Measurements from ENCODE around the gene C1QTNF5.

The C1QTNF5 gene

GRCh38 chr11:119341222-119342022 is 739 bp upstream of the C1QTNF5 start:
- TF ChIP-seq MAX (IDR thresholded peaks at IDR 0.05; ENCODE audit: low read depth, low read length), result no peak
- no peak for TF ChIP-seq MYC (IDR thresholded peaks at IDR 0.05; ENCODE audit: low read depth, low read length)
- TF ChIP-seq CTCF (IDR thresholded peaks at IDR 0.05; ENCODE audit: low read depth, low read length), result no peak
- TF ChIP-seq POLR2A (IDR thresholded peaks at IDR 0.05; ENCODE audit: extremely low read depth, insufficient read length), result no peak
- DNase-seq (ENCODE audit: low read depth), result no peak
- no peak overlapping the region for H3K4me3 ChIP-seq (ENCODE audit: low read depth, low read length)

GRCh38 chr11:119339589-119340334 is 921 bp downstream of the C1QTNF5 start:
- H3K4me3 ChIP-seq (ENCODE audit: low read depth, low read length), result no peak overlapping the region
- TF ChIP-seq MAX (IDR thresholded peaks at IDR 0.05; ENCODE audit: low read depth, low read length) (no peak), CTCF (IDR thresholded peaks at IDR 0.05; ENCODE audit: low read depth, low read length) (peak; percentile 53)
- DNase-seq (ENCODE audit: low read depth), result peak; percentile 52

- TF ChIP-seq MAX (IDR thresholded peaks at IDR 0.05; ENCODE audit: low read depth, low read length) (no peak), MYC (IDR thresholded peaks at IDR 0.05; ENCODE audit: low read depth, low read length) (no peak), CTCF (IDR thresholded peaks at IDR 0.05; ENCODE audit: low read depth, low read length) (no peak), POLR2A (IDR thresholded peaks at IDR 0.05; ENCODE audit: extremely low read depth, insufficient read length) (no peak)
- no peak overlapping the region for H3K4me3 ChIP-seq (ENCODE audit: low read depth, low read length)
- no peak for DNase-seq (ENCODE audit: low read depth)
These were observed 1.6 kb downstream of the C1QTNF5 start for GRCh38 chr11:119338965-119339588.

GRCh38 chr11:119338318-119338890 is 2.3 kb downstream of the C1QTNF5 start:
- peak; percentile 78 for DNase-seq (ENCODE audit: low read depth)
- H3K4me3 ChIP-seq (ENCODE audit: low read depth, low read length), result no peak overlapping the region
- TF ChIP-seq MYC (IDR thresholded peaks at IDR 0.05; ENCODE audit: low read depth, low read length) (no peak), MAX (IDR thresholded peaks at IDR 0.05; ENCODE audit: low read depth, low read length) (no peak), POLR2A (IDR thresholded peaks at IDR 0.05; ENCODE audit: extremely low read depth, insufficient read length) (no peak), CTCF (IDR thresholded peaks at IDR 0.05; ENCODE audit: low read depth, low read length) (peak; percentile 86)

- peak; percentile 49 for DNase-seq (ENCODE audit: low read depth)
- TF ChIP-seq MAX (IDR thresholded peaks at IDR 0.05; ENCODE audit: low read depth, low read length) (no peak), POLR2A (IDR thresholded peaks at IDR 0.05; ENCODE audit: extremely low read depth, insufficient read length) (no peak), MYC (IDR thresholded peaks at IDR 0.05; ENCODE audit: low read depth, low read length) (no peak), CTCF (IDR thresholded peaks at IDR 0.05; ENCODE audit: low read depth, low read length) (no peak)
- no peak overlapping the region for H3K4me3 ChIP-seq (ENCODE audit: low read depth, low read length)
These were observed 2.9 kb downstream of the C1QTNF5 start for GRCh38 chr11:119337581-119338317.
